Osteoblast (primary cell): ENCODE results near the gene EMILIN2. TPM values are rescaled to one million over a fixed set of nuclear protein-coding genes. Genes with fewer than 3 reads are reported as not detected.

ENCODE experiments used
- DNase-seq: peaks from one replicate; pipeline ENCODE4 v3.0.0; 2011; ENCODE audit warnings: low spot score, mixed read lengths; ENCODE audit not compliant: insufficient read length; ENCODE audit errors: missing footprints
- H2AFZ ChIP-seq: 2 replicates; pipeline ENCODE4 v1.6.0; 2011; ENCODE audit warnings: mild to moderate bottlenecking, low read length
- H3K27ac ChIP-seq: 2 replicates; pipeline ENCODE4 v1.5.1; 2011; ENCODE audit warnings: mild to moderate bottlenecking, low read depth, low read length, moderate library complexity
- H3K27me3 ChIP-seq: 2 replicates; pipeline ENCODE4 v1.6.0; 2012; ENCODE audit warnings: mild to moderate bottlenecking, control low read depth, inconsistent platforms, low read length, moderate library complexity; ENCODE audit not compliant: insufficient read depth
- H3K36me3 ChIP-seq: 2 replicates; pipeline ENCODE4 v1.5.1; 2011; ENCODE audit warnings: mild to moderate bottlenecking, low read length, control low read depth, moderate library complexity; ENCODE audit not compliant: insufficient read depth
- H3K4me1 ChIP-seq: 2 replicates; pipeline ENCODE4 v1.5.1; 2011; ENCODE audit warnings: mild to moderate bottlenecking, low read length, control low read depth, moderate library complexity; ENCODE audit not compliant: insufficient read depth
- H3K4me2 ChIP-seq: 2 replicates; pipeline ENCODE4 v1.6.0; 2011; ENCODE audit warnings: mild to moderate bottlenecking, low read length; ENCODE audit not compliant: insufficient read depth
- H3K4me3 ChIP-seq: fragments of 200-600 bp; sonication (generic); 3 replicates; pipeline ENCODE4 v1.5.1; 2012; ENCODE audit warnings: mild to moderate bottlenecking, low read length, inconsistent platforms; ENCODE audit not compliant: insufficient read depth
- H3K79me2 ChIP-seq: 2 replicates; pipeline ENCODE4 v1.6.0; 2012; ENCODE audit warnings: mild to moderate bottlenecking, low read length, control low read depth, inconsistent platforms; ENCODE audit not compliant: insufficient read depth
- H3K9me3 ChIP-seq: 2 replicates; pipeline ENCODE4 v1.5.1; 2011; ENCODE audit warnings: low read depth, low read length, control low read depth
- H4K20me1 ChIP-seq: 2 replicates; pipeline ENCODE4 v1.6.0; 2012; ENCODE audit warnings: mild to moderate bottlenecking, low read length, control low read depth; ENCODE audit not compliant: insufficient read depth
- total RNA-seq: library from RNA; depleted of rRNA; stranded (reverse); fragments of >200 nt; gene quantifications from 2 replicates; pipeline ENCODE4 v1.2.3, GENCODE V29; 2012
- TF ChIP-seq, protein P1 (sequence below): IDR thresholded peaks from 2 replicates; pipeline ENCODE4 v1.5.1; 2011; ENCODE audit warnings: mild to moderate bottlenecking, low read depth, low read length, moderate library complexity; ENCODE audit errors: extremely low read depth

EMILIN2 gene
- total RNA-seq, 1 donor: 4.3 TPM

DNA sequence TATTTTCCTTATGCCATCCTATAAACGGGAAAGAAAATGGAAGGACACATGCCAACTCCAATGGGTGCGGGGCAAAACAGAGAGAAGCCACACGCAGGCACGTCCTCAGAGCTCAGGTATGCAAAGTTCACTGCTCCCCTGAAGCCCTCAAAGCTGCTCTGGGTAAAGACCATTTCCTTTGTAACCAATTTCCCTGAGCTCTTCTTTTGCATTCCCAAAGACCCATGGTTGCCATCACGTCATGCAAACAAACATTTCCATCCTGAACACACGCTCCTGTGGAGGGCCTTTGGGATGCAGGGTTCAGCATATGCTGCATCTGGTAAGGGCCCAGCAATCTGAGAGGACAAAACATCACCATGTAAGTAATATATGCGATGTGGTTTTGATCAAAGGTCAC, 69.4 kb downstream of the EMILIN2 start:
- H3K4me3 ChIP-seq: no peak overlapping the region
- H3K4me1 ChIP-seq: no peaks in the 10 kb centered on the region
- H3K27ac ChIP-seq: no peak overlapping the region
- no peak for DNase-seq
- peaks cover 80% of the 10 kb centered on the region for H3K36me3 ChIP-seq
- H3K27me3 ChIP-seq: no peaks in the 10 kb centered on the region
- no peaks in the 10 kb centered on the region for H3K9me3 ChIP-seq
- H3K4me2 ChIP-seq: no peak overlapping the region
- H4K20me1 ChIP-seq: no peaks in the 10 kb centered on the region
- H2AFZ ChIP-seq: no peak overlapping the region
- no peaks in the 10 kb centered on the region for H3K79me2 ChIP-seq
- TF ChIP-seq, protein P1, sequence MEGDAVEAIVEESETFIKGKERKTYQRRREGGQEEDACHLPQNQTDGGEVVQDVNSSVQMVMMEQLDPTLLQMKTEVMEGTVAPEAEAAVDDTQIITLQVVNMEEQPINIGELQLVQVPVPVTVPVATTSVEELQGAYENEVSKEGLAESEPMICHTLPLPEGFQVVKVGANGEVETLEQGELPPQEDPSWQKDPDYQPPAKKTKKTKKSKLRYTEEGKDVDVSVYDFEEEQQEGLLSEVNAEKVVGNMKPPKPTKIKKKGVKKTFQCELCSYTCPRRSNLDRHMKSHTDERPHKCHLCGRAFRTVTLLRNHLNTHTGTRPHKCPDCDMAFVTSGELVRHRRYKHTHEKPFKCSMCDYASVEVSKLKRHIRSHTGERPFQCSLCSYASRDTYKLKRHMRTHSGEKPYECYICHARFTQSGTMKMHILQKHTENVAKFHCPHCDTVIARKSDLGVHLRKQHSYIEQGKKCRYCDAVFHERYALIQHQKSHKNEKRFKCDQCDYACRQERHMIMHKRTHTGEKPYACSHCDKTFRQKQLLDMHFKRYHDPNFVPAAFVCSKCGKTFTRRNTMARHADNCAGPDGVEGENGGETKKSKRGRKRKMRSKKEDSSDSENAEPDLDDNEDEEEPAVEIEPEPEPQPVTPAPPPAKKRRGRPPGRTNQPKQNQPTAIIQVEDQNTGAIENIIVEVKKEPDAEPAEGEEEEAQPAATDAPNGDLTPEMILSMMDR: no peak

DNA sequence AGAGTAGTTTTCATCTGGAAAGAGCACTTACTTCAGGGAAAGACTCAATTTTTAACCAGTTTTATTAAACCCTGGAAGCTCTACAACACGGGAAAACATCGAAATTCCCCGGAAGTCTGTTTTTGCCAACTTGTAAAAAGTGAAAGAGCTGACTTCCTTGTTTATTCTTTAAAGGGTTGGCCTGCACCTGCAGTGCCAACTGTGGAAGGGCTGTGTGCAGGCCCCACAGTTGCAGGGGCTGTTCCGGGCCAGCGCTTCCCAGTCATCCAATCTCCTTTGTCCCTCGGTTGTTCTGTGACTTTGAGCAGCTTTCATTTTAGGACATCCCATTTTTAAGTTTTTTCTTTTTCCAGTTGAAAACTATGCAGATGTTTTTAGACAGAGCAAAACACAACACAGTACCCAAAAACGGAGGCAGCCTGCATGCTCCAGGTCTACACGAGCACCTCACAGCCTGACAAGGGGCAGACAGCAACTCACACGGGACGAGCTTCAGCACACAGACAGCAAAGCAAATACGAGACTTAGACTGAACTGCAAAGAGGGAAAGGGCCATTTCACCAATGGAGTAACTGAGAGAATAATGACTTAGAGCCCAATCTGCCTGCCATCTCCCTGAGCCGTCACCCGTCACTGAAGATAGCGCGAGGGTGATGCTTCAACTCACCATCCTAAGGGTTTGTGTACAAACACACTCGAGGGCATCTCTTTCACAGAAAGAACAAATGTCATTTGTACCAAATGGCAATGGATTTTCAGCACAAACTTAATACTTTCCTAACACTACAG, 70.6 kb downstream of the EMILIN2 start:
- Histone ChIP-seq H3K4me3 (no peak overlapping the region), H3K4me1 (no peaks in the 10 kb centered on the region), H3K79me2 (no peaks in the 10 kb centered on the region), H3K27me3 (no peaks in the 10 kb centered on the region), H3K36me3 (peaks cover 82% of the 10 kb centered on the region), H3K27ac (no peak overlapping the region), H3K9me3 (no peaks in the 10 kb centered on the region), H2AFZ (no peak overlapping the region), H3K4me2 (no peak overlapping the region), H4K20me1 (no peaks in the 10 kb centered on the region)
- DNase-seq: no peak
- TF ChIP-seq, protein P1: no peak

DNA sequence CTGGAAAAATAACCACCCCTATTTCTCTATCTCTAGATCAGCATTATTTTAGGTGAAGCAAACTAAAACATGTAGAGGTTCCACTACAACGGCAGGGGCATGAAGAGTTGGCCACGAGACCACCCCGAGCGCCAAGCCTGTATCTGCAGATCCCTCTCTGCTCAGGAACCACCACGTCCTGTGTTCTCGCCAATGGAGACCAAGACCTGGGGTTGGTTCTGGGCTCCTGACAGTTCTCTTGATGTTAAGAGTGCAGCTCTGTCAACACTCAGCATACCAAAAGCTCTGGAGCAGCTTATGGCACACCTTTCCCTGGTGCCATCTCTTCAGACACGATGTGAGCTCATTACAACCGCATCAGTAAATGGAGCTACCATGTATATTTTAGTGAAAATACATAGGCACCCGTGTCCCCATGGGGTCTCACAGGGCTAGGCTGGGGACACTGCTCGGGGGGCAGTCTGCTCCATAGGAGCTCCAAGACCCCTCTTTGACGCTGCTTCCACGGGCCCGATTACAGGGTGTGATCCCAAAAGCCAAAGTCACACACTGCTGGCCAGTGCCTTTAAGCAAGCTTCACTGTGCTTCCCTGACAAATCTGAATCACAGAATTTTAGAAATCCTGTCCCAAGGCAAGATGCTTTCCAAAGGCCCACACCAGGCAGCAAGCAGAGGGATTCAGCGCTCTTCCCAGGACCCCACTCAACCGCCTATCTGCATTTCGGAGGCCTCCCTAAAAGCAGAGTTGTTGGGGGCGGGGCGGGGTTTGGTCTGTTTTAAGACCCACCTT, 72.2 kb downstream of the EMILIN2 start:
- Histone ChIP-seq H3K4me3 (no peak overlapping the region), H3K36me3 (peaks cover 83% of the 10 kb centered on the region), H3K27ac (no peak overlapping the region), H3K27me3 (no peaks in the 10 kb centered on the region), H3K4me2 (no peak overlapping the region), H3K79me2 (no peaks in the 10 kb centered on the region), H3K4me1 (no peaks in the 10 kb centered on the region), H4K20me1 (no peaks in the 10 kb centered on the region), H3K9me3 (no peaks in the 10 kb centered on the region), H2AFZ (no peak overlapping the region)
- TF ChIP-seq, protein P1: no peak
- no peak for DNase-seq

DNA sequence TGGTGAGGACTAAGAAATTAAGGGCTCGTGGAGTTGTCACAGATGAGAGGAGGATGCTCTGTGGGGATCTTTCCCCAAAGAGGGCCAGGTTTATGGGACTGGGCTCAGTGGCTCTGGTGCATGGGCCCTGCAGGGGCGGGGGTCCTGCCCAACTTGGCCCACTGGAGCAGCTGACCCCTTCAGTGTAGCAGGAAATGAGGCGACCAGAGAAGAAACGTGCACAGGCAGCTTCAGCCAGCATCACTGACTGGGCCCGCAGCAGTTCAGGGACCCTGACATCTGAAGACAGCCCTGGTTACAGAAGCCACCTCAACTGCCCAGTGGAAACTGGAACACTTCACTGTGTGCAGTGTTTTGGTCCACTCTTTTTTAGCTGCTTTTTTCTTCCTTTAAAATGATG, 72.8 kb downstream of the EMILIN2 start:
- Histone ChIP-seq H3K79me2 (no peaks in the 10 kb centered on the region), H2AFZ (no peak overlapping the region), H3K4me2 (no peak overlapping the region), H3K27ac (no peak overlapping the region), H3K36me3 (peaks cover 83% of the 10 kb centered on the region), H3K27me3 (no peaks in the 10 kb centered on the region), H3K4me1 (no peaks in the 10 kb centered on the region), H4K20me1 (no peaks in the 10 kb centered on the region), H3K9me3 (no peaks in the 10 kb centered on the region), H3K4me3 (no peak overlapping the region)
- TF ChIP-seq, protein P1: no peak
- DNase-seq: no peak
